ENCODE results near the gene SNX13.

Gene SNX13

DNA sequence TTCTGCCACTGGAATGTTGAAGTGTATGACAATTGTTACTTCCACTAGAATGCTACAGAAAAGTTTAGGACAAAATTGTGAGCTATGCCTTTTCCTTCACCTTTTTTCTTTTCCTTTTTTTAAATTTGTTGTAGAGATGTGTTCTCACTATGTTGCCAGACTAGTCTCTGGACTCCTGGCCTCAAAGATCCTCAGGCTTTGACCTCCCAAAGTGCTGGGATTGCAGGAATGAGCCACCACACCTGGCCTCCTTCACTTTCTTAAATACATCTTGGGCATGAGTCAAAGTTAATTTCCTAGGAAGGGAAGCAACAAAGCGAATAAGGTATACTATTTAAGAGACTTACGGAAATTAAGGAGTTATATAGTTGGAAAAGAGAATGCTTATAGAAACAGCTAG is 2.7 kb upstream of the SNX13 start:
- no peak for DNase-seq

DNA sequence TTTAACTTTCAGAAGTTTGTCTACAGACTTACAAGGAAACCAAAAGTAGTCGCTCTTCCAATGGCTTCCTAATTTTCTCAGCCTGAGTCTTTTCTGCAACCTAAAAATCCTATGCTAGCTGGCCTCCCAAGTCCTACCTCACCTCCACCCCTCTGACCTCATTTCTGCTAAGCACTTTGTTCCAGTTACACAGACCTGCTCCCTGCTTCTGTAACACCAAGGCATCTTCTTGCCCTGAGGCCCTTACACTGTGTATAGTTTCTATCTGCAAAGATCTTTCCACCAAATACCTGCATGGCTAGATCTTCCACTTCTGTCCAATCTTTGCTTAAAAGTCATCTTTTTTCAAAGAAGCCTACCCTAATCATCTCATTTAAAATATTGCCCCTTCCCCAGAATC is 1.9 kb upstream of the SNX13 start:
- no peak for DNase-seq

GRCh38 chr7:17940951-17941431 is 697 bp upstream of the SNX13 start:
- peak; percentile 19 for DNase-seq

GRCh38 chr7:17939606-17940301 is 540 bp downstream of the SNX13 start:
- no peak for DNase-seq

DNA sequence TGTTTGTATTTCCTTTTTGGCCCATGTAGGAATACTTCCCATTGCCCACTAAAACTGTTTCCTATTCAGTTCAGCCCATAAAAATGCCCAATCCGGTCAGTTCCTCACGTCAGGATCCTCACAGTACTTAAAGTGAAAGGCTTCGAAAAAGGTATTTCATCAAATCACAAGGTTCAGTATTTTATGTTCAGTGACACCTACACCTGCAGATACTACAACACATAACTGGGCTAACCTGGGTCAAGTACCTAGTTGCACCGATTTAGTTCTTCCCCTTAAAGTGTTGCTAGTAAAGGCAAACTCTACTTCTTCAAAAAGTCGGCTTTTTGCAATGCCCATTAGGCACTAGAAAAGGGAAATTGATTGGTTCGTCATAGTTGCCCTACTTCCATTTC is 1.1 kb downstream of the SNX13 start:
- no peak for DNase-seq

DNA sequence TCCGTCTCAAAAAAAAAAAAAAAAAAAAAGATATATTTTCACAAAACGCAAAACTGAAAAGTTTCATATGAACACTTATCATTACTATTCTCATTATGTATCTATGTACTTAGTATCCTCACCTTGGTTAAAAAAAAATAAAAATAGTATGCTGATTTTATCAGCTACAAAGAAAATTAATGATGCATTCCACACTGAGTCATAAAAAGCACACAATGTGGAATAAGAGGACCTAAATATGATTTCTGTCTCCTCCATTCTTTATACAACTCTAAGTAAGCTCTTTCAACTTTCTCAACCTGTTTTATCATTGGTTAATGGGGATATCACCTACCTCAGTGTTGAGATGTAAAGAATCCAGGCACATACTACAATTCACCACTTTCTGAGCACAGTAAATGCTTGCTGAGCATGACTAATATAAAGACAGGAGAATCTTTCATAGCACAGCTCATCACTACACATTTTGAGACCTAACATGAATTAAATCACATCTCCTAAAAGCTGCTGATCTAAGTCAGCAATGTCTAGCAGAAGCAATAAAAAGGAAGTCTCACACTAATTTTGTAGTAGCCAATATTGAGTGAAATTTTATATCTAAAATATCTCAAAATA is 2.7 kb downstream of the SNX13 start:
- DNase-seq, result no peak

- no peak for DNase-seq
Observed at GRCh38 chr7:17936321-17936720, 4.0 kb downstream of the SNX13 start.

GRCh38 chr7:17934612-17935240 is 5.6 kb downstream of the SNX13 start:
- DNase-seq, result no peak

DNA sequence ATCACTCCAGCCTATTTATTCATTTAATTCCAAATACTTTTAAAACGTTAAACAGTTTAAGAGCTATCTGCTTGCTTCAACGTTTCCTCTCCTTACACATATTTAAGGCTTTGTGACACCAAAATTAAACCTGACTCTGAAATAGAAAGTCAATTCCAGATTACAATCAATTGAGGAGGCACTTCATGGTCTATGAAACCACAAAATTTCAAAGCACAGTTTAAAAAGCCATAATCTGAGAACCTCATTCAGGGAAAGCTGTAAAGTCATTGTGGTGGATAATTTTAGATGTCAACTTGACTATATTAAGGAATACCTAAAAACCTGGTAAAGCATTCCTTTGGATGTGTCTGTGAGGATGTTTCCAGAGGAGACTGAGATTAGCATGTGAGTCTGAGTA is 6.2 kb downstream of the SNX13 start:
- no peak for DNase-seq

GRCh38 chr7:17932770-17933169 is 7.5 kb downstream of the SNX13 start:
- no peak for DNase-seq

DNA sequence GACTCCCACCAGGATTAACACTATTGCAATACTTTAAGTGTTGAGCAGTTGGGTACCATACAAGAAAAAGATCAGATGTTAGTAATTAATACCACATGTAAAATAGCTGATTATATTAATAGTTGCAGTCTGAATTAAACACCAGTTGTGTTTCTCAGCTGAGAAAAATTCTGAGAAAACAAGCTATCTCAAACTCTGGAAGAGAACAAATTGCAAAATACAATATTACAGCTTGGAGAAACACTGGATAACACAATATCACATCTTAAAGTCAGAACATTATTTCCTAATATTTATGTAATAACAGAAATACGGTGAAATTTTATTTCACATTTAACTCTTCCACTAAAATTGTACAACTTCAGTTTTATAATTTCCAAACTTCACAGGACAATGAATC is 9.2 kb downstream of the SNX13 start:
- DNase-seq, result no peak

DNA sequence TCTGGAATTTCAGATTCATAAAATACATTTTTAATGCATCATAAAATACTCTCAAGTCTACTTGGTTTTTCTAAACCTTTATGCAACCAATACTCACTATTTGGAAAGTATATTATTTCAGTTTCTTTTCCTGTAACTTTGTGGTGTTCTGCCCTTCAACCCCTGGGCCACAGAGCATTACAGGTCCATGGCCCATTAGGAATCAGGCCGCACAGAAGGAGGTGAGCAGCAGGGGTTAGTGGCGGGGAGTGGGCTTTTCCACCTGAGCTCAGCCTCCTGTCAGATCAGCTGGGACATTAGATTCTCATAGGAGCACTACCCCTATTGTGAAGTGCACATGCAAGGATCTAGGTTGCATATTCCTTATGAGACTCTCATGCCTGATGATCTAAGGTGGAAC is 9.7 kb downstream of the SNX13 start:
- no peak for DNase-seq

GRCh38 chr7:17929647-17930395 is 10.5 kb downstream of the SNX13 start:
- no peak for DNase-seq

DNA sequence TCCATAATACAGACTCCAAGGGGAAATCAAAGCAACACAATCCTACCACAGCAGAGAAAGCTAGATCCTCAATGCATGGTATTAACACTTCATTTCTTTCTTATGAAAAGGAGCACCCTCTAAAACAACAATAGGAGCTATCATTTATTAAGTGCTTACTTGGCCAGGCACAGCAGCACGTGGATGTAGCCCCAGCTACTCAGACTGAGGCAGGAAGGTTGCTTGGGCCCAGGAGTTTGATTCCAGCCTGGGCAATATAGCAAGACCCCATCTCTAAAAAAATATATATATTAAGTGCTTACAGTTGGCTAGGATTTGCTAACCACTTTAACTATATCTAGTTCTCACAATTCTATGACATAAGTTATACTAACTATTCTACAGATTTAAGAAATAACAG is 12.2 kb downstream of the SNX13 start:
- no peak for DNase-seq

GRCh38 chr7:17921857-17922416 is 18.4 kb downstream of the SNX13 start:
- no peak for DNase-seq

DNA sequence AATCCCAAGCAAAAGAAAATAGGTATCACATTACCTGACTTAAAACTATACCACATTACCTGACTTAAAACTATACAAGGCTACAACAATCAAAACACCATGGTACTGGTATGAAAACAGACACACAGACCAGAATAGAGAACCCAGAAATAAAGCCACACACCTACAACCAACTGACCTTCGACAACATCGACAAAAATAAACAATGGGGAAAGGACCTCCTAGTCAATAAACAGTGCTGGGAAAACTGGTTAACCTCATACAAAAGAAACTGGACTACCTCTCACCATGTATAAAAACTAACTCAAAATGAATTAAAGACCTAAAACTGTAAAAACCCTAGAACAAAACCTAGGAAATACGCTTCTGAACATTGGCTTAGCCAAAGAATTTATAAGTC is 22.5 kb downstream of the SNX13 start:
- no peak for DNase-seq

GRCh38 chr7:17916786-17917185 is 23.5 kb downstream of the SNX13 start:
- no peak for DNase-seq

DNA sequence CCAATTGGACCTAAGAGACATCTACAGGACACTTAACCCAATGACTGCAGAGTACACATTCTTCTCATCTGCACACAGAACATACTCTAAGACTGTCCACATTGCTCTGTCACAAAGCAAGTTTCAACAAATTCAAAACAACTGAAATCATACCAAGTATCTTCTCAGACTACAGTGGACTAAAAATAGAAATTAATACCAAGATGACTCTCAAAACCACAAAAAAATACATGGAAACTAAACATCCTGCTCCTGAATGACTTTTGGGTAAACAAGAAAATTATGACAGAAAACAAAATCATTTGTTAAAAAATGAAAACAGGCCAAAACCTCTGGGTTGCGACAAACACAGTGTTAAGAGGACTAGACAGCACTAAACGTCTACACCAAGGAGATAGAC is 24.5 kb downstream of the SNX13 start:
- DNase-seq, result no peak

- DNase-seq, result no peak
Observed at GRCh38 chr7:17915168-17915567, 25.1 kb downstream of the SNX13 start.

- no peak for DNase-seq
Observed at GRCh38 chr7:17913250-17913649, 27.0 kb downstream of the SNX13 start.

GRCh38 chr7:17912536-17913235 is 27.6 kb downstream of the SNX13 start:
- DNase-seq, result no peak

DNA sequence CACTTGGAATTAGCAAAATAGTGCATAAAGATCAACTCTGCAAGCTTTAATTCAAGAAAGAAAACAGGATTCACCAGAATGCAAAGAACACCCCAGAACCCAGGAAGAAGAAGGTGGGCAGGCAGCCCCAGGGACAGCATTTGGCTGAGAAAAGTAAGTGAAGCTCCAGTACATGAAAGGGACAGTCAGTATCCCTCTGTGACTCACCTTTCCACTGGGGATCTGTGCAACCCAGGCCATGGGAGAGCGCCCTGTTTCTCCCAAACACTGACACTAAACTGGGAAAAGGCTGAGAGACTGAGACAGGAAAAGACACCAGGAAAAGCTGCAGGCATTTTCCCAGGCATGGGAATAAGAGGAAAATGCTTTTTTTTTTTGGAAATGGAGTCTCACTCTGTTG is 28.2 kb downstream of the SNX13 start:
- no peak for DNase-seq

- DNase-seq, result no peak
Observed at GRCh38 chr7:17910377-17910776, 29.9 kb downstream of the SNX13 start.
